ENCODE results near the gene CUBN.

CUBN gene

DNA sequence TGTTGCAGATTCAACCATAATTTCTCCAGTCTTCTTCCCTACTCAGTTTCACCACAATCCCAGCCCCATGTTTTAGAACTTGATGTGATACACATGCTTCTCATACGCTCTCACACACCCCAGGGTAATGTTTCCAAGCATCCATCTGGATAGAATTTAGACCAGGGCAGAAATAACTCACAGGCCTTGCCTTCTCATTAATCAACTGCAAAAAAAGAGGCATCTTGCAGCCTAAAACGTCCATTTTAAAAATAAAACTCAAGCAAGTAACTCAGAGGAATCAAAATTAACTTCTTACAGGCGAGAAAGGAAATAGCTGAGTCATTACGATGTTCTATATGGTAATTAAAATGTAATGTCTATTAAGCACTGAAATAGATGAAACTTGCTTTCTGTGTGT, 185.2 kb downstream of the CUBN start:
- FAIRE-seq, result no peak

DNA sequence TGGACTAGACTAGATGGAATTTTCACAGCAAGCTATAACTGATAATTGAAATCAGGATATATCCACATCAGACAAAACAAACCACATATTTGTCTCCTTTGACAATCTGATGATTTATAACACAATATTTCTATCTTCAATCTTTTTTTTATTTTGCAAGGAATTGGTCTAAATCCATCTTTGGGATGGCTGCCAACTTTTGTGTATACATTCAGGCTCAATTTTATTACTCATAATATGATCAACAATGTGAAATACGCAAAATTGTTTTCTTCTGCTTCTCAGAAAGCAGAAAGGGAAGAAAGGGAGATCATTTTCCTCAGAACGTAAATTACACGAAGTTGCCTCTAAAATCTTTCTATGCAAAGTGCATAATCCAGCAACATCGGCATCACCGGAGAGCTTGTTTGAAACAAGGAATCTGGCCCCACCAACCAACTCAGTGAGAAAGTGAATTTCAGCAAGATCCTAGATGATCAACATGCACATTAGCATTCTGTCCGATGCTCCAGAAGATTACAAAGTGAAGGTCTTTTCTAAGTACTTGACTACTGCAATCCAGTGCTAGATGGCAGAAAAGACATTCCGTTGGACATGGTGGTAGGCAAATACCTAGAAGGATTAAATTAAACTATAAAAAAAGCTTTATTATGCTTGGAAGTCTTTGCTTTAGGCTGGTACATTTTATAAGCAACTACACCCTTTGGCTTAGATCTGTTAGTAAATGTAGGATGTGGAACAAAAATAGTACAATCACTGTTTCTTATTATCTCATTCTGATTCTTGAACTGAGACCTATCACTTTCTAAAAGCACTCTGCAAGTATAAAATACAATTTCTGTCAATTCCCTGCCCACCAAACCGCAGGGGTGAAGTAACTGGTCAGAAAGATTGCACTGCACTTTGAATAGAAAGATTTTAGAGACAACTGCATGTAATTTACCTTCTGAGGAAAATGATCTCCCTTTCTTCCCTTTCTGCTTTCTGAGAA, 186.0 kb downstream of the CUBN start:
- peak; percentile 40 for FAIRE-seq

DNA sequence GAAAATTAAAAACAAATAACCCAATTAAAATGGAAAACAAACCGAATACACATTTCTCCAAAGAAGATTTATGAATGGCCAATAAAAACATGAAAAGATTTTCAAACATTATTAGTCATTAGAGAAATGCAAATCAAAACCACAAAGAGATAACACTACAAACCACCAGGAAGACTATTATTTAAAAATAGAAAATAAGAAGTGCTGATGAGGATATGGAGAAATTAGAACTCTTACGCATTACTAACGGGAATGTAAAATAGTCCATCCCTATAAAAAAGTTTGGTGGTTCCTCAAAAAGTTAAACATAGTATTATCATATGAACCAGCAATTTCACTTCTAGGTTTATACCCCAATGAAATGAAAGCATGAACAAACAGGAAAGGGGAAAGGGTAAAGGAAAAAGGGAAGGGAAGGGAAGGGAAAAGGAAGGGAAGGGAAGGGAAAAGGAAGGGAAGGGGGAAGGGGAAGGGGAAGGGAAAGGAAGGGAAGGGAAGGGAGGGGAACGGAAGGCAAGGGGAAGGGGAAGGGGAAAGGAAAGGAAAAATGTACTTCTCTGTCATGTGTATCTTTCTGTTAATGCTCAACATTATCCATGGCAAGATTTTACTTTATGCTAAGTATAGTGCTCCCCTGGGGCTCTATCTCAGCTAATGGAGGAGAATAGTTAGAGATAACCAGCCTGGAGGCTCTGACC, 187.1 kb downstream of the CUBN start:
- no peak for FAIRE-seq

DNA sequence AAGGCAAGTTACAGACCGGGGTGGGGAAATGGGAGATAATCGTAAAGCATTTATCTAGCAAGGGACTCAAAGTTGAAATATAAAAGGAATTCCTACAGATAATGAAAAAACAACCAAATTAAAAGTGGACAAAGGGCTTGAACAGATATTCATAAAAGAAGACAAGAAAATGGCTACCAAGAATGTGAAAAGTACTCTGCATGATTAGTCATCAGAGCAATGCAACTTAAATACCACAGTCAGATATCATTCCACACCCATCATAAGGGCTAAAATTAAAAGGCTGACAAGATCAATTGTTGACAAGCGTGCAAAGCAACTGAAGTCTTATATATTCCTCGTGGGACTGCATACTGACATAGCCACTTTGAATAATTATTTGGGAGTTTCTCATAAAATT, 187.7 kb downstream of the CUBN start:
- no peak for FAIRE-seq

DNA sequence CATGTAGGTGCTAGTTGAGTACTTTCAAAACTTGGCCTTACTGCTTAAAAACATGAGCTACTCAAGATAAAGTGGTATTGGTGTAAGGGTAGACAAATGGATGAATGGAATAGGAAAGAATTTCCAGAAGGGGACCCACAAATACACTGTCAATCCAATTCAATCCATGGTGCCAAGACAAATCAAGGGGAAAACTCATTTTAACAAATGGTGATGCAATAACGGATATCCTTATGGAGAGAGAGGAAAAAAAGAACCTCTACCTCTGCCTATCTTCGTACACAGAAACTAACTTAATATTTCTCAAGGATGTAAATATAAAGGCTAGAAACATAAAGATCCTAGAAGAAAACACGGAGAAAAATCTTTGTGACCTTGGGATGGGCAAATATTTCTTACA, 188.5 kb downstream of the CUBN start:
- no peak for FAIRE-seq

DNA sequence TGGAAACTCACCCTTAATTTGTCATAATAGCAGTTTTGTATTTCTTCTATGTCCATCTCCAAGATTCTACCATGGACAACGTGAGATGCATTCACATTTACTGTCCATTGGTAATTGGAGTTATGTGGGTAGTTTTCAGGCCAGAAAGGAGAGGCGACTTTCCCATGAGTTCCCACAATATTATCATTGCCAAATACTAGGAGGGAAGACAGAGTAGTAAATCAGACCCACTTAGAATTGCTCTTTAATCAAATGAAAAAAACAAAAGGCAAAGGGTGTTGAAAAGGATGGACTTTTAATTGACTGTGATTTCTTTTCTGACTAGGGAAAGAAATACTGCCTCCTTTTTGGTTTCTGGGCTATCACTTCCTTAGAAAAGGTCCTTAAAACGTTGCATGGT, 190.7 kb downstream of the CUBN start:
- FAIRE-seq, result no peak

DNA sequence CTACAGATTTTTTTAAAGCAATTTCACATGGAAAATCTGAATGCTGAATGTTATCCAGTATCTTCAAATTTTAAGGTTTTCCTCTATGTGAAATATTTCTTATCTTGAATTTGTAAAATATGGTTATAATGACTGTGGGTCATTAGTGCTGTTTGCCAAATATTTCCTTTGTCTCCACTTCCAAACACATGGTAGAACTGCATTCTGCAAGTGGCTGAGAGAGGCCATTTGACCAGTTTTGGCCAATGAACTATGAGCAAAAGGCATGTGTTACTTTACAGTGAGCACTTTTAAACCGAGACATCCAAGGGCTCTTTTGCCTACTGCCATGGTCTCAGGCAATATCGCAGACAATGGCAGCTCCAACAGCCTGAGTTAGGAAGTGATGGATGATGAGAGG, 195.2 kb downstream of the CUBN start:
- no peak for FAIRE-seq

DNA sequence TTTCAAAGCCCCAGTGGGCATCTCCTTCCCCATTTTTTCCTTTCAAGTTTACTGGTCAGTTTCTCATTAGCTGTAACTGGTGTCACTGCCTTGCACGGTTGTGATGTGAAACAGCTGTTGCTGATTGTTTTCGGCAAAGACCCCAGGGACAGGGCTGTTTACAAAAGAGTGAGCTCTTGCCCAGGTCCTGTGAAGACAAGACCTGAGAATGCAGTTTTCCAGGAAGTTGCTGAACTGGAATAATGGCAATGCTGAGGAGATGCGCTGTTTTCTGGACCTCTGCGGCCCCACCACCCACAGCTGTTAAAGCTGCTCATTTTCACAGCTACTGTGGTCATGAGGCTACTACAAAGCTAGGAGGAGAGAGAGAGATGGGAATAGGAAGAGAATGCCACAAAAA, 195.8 kb downstream of the CUBN start:
- FAIRE-seq, result no peak

DNA sequence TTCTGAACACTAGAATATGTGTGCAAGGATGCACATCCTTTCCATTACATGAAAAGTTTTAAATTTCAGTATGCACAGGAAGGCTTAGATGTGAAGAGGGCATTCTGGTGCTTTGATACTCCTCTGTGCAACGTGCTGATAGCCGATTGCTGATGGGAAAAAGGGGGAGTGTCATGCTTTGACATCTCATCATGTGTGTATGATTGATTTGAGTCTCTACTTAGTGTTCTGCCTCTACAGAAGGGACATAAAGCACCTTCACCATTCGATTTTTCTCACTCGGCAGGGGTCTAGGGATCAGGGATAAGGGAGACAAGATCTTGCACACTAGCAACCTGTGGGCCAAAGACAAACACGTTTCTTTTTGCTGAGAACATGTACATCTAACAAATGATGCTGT, 197.7 kb downstream of the CUBN start:
- FAIRE-seq, result no peak

DNA sequence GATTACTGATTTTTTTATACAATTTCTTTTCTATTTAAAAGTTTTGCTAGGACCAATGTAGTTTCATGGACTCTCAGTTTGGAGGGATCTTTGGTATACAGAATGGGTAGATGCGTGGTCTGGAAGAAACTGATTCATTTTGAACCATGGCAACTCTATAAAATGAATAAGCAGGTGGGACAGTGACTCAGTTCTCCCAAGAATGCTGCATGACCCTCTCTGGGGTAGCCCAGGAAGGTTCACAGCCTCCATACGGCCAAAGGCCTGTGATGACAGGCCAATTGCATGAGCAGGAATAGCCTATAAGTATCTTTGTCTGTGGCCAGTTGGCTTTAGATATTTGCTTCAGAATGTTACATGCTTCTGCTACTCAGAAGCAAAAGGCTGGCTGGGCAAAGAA, 199.1 kb downstream of the CUBN start:
- FAIRE-seq, result no peak

DNA sequence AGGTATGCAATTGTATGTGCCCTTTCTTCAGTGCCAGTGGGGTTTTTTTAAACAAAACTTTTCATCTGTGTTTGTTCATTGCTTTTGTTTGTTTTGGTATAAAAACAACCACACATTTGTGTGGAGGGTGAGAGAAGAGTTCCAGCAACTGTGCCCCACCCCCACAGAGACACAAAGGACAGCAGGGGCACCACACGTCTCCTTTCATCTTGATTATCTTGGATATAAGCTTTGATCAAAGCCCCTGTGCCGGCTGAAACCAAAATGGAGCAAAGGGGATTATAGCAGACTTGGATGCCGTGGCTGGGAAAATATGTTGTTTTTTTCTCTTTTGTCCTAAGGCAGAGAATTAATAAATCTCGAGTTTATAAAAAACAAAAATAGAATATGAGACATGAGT, 200.5 kb downstream of the CUBN start:
- FAIRE-seq, result no peak

DNA sequence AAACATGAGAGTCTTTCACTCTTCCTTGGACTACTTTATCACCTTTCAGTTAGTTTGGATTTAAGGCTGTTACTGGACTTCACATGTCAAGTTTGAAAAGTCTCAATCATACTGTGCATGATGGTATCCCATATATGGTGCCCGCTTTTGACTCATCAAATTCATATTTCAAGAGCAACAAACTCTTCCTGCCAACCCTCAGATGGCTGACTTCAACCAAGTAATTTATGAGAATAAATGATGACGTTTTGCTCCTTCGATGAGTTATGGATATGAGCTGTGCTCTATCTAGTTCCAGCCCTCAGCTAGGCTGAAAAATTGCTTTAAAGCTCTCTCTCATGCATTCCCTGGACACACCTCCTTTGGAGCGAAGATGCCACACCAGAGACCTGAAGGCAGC, 202.1 kb downstream of the CUBN start:
- FAIRE-seq, result no peak

DNA sequence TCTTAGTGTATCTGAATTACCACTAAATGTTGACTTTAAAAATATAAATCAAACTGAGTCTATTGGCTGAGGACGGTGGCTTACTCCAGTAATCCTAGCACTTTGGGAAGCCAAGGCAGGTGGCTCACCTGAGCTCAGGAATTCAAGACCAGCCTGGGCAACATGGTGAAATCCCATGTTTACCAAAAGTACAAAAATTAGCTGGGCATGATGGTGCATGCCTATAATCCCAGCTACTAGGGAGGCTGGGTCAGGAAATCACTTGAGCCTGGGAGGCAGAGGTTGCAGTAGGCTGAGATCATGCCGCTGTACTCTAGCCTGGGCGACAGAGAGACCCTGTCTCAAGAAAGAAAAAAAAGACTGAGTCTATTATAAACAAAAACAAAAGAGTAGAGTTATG, 205.9 kb downstream of the CUBN start:
- no peak for FAIRE-seq

DNA sequence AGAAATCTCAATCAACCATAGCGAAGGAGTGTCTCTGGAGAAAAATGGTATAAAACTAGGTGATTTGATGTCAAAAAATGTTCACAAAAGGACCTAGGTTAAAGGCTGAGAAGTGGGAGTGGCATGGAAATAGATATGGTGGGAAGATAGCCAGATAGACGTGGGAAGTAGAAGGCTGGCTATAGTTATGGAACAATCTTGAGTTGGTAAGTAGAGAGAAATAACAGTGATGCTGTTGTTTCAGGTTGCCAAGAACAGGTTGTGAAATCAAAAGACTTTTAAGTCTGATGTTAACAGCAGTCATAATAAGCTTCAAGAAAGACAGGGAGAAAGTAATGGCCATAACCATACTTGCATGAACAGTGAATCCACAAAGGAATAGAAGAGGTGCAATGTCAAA, 206.3 kb downstream of the CUBN start:
- no peak for FAIRE-seq

DNA sequence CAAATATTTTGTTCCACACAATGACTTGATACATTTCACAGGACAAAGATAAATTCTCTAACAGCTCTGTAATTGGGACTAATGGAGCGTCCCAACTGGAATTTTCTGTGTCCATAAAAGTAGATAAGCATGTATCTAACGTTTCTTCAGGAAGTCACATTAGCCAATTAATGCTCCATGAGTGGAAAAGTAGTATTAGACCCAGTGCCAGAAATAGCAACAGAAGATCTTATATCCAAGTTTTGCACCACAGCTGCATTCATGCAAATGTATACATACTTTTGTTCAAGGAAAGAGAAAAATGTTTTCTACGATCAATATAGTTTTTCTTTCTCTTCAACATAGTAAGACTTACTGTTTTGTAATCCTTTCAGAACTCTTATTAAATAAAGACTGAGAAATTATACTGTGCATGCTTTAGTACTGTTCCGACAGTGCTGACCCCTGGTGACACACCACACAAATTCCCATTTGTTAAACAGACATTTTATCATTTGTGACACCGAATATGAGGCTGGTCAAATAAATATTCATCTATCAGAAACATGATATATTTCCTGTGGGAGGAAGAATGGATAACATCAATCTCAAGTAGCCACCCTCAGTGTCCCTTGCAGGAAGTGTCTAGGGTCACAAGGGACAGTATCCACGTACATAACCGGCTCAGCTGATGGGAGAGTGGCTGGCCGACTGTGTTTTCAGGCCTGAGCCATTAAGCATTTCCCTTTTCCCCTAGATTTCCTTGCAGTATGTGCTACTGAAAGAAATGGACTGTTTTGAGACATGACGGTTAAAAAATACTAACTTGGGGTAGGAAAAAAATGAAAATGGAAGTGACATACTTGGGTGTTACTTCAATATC, 210.3 kb downstream of the CUBN start:
- no peak for FAIRE-seq

DNA sequence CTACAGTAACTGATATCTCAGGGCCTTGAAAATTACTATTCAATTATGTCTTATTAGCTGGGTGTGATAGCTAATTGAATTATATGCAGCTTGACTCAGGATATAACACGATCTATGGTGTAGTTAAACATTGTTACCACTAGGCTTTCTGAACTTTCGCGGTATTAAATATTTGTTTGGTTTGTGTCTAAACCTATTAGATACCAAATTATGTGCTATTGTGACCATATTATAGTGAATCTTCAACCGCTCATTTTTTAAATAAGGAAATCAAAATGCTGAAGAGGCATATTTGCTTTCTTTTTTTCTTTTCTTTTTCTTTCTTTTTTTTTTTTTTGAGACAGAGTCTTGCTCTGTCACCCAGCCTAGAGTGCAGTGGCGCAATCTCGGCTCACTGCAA, 213.1 kb downstream of the CUBN start:
- FAIRE-seq, result no peak

DNA sequence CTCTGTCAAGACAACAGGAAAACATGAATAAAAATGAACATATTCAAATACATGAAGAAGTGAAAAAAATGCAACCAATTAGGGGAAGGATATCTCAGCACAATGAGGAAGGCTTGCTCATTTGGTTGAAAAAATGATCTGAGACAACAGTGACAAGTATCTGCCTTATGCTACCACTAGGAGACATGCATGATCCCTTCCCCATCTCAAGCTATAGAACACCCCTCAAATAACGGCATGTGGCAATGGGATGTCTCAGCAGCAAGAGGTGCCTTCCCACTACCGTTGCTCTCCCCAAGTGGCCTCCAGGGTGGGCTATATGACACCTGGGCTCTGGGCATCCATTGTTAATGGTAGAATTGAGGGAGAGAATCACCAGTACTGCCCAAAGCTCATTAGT, 214.3 kb downstream of the CUBN start:
- FAIRE-seq, result no peak

DNA sequence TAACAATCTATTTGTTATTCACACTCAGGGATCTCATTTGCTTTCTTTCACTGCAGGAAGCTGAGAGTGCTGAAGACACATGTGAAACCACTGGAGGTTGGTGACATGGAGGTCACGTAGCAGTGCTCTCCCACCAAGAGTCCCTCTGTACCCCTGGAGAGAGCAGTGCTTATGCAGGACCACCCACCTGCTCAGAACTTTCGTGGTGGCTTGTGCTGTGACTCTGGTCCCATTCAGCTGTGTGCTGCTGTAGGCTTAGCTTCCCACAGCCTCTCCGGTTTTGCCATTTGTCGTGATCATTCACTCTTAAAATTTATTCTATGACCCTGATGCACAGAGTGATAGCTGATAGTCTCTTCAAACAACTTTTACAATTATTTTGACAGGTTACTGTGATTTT, 216.3 kb downstream of the CUBN start:
- FAIRE-seq, result no peak

DNA sequence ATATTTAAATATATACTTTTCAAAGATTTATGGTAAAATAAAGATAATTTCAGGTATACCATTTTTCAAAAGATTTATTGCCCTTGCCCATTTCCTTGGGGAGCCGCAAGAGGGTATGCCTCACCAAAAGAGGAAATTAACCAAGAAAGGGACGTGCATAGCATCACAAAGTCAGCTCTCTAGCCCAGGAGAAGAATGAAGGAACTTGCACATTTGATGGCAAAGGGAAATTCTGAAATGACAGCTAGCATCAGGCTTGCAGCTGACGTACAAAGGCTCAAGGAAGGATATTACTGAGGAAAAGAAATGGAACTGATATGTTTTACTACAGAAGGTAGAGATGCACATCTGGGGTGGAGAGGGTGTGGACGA, 218.8 kb downstream of the CUBN start:
- FAIRE-seq, result peak; percentile 94

DNA sequence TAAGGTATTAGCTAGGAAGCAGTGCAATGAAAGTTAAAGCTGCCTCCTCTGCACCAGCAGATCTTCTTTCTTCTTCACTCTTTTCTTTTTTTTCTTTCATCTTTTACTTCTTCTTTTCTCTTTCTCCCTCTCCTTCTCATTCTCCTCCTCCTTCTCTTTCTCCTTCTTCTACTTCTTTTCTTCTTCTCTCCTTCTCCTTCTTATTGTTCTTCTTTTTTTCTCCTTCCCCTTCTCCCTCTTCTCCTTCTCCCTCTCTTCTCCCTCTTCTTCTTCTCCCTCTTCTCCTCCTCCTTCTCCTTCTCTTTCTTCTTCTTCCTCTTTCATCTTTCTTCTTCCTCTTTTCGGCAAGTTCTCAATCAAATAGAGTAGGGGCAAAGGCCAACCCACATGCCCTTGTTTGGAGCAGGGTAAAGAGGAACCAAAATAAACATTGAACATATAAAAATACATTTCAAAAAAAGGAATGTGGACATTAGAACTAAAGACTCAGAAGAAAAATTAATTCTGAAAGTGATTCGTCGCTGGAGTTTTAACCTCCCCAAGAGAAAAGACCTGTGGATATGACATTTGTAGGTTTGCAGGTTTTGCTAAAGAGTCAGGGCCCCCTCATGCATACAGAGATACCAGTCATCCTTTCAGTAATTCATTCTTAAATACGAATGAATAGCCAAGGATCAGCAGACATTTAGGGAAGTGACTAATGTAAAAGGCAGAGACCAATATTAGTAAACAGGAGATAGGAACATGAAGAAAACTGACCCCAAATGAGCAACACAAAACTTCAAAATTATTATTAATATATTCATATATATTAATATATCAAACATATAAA, 219.4 kb downstream of the CUBN start:
- no peak for FAIRE-seq

DNA sequence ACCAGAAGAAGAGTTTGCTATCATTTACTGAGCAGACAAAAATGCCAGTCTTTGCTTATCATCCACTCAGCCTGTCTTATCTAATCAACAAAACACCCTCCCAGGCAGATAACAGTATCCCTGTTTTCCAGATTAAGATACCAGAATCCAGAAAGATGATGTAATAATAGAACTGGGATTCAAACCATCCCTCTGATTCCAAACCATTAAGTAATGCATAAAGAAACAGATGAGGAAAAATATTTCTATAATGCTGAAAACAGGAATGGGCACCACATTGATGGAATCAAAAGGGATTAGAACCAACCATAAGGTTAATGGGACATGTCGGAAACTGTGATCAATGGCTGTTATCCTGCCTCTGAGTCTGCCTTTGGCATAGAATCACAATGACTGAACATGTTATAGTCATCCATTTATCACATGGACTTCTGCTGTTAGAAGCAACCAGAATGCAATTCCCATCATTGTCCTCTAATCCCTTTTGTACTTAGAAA, 220.3 kb downstream of the CUBN start:
- FAIRE-seq, result peak; percentile 99

DNA sequence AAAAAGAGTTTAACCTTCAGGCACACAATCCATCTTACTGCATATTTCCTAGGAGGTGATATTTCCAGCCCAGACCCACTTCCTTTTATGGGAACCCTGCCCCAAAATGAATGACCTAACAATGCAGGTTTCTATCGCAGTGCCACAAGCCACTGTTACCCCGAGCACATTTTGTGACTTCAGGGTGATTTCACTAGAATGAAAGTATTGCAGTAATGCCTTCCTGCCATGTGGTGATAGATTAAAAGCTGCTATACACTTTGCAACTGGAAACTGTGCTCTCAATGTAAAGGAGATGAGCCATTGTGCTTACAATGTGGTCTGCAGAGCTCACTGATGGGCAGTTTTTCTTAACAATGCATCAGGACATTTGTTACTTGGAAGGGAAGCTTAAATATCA, 221.9 kb downstream of the CUBN start:
- peak; percentile 91 for FAIRE-seq
